Astrocyte of the spinal cord (primary cell): ENCODE results near the gene IGFBP5.

Experiments used
- DNase-seq: peaks from one replicate; pipeline ENCODE4 v3.0.0; 2011; ENCODE audit warnings: low read depth, low spot score
- H3K4me3 ChIP-seq: 2 replicates; pipeline ENCODE4 v1.5.1; 2011; ENCODE audit warnings: low read depth, mild to moderate bottlenecking, low read length, moderate library complexity
- CTCF ChIP-seq: IDR thresholded peaks from 2 replicates; pipeline ENCODE4 v1.5.1; 2012; ENCODE audit warnings: low read depth, mild to moderate bottlenecking, low read length, inconsistent platforms
- in situ Hi-C: cut with HindIII; loops from 2 replicates; pipeline ENCODE4 v1.10.0; 2017; ENCODE audit warnings: low sequenced_read_pairs

Gene IGFBP5

GRCh38 chr2:216637472-216637871 is 57.9 kb downstream of the IGFBP5 start:
- no peak for TF ChIP-seq CTCF
- in situ Hi-C loops = no loop called here
- DNase-seq = no peak
- no peak overlapping the region for H3K4me3 ChIP-seq

GRCh38 chr2:216636551-216637450 is 58.5 kb downstream of the IGFBP5 start:
- in situ Hi-C loops = no loop called here
- peak overlapping the region; percentile 69 for H3K4me3 ChIP-seq
- TF ChIP-seq CTCF = no peak
- DNase-seq = peak; percentile 62

GRCh38 chr2:216635701-216636550 is 59.4 kb downstream of the IGFBP5 start:
- peak overlapping the region; percentile 69 for H3K4me3 ChIP-seq
- in situ Hi-C loops = no loop called here
- DNase-seq = no peak
- TF ChIP-seq CTCF = no peak

- peak overlapping the region; percentile 69 for H3K4me3 ChIP-seq
- DNase-seq = peak; percentile 52
- in situ Hi-C loops = no loop called here
These were observed 60.2 kb downstream of the IGFBP5 start for GRCh38 chr2:216635171-216635570.

GRCh38 chr2:216634370-216635148 is 60.8 kb downstream of the IGFBP5 start:
- peak overlapping the region; percentile 69 for H3K4me3 ChIP-seq
- in situ Hi-C loops = no loop called here
- DNase-seq = peak; percentile 33
- no peak for TF ChIP-seq CTCF

More at GRCh38 chr2:216635171-216635570, 60.2 kb downstream of the IGFBP5 start:
- peak; percentile 5 for TF ChIP-seq CTCF
